Ovary (tissue), 3 donors: ENCODE results near the gene FOSL2.

Experiments
- CTCF ChIP-seq, 3 donors: fragments of 450-650 bp in 2 of 3; fragments of 200-600 bp in 1 of 3; IDR thresholded peaks; one replicate each; pipeline versions ENCODE4 v1.5.1 to v1.8.0; 2016 to 2022; ENCODE audit warnings: antibody characterized with exemption in 3 of 3, mild to moderate bottlenecking in 1 of 3
- POLR2A ChIP-seq: fragments of 450-650 bp; IDR thresholded peaks from one replicate; pipeline ENCODE4 v1.6.1; 2017; ENCODE audit warnings: antibody characterized with exemption, mild to moderate bottlenecking, moderate library complexity
- donor health status: DM: no; HTN: no; CAD: no.

DNA sequence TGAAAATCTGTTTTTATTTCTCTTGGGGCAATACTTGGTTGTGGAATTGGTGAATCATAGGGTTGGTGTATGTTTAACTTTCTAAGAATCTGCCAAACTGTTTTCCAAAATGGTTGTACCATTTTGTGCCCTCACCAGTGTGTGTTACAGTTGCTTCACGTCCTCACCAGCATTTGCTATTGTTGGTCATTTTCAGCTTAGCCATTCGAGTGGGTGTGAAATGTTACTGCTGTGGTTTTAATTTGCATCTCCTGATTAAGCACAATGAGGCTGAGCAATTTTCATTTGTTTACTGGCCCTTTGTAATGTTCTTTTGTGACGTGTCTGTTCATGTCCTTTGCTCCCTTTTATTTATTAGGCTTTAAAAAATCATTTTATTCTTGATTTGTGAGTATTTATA is 49.7 kb downstream of the FOSL2 start:
- TF ChIP-seq CTCF (IDR thresholded peaks at IDR 0.05) (no peak), POLR2A (no peak)
